Activated CD8-positive, alpha-beta memory T cell treated with anti-CD3 and anti-CD28 coated beads for 1 hour (primary cell): ENCODE data around the gene AQP6.
"Not testable (repeated sequence)": the region's sequence is repeated elsewhere in the genome, so short reads cannot be mapped to it uniquely, and the experiment has no call there.

Source experiments
- DNase-seq, 2 donors: peaks; one replicate each; pipeline ENCODE4 v3.0.0-alpha.2; 2020; ENCODE audit warnings: low read depth in 1 of 2; ENCODE audit errors: extremely low read depth in 1 of 2

AQP6 gene

GRCh38 chr12:49969027-49969426 is 3.7 kb upstream of the AQP6 start:
- no peak for DNase-seq

GRCh38 chr12:49969651-49970429 is 2.9 kb upstream of the AQP6 start:
- DNase-seq: no peak

GRCh38 chr12:49970658-49971057 is 2.1 kb upstream of the AQP6 start:
- no peak for DNase-seq

GRCh38 chr12:49971141-49971540 is 1.6 kb upstream of the AQP6 start:
- DNase-seq: no peak

- DNase-seq: no peak
Observed at GRCh38 chr12:49972129-49972528, 618 bp upstream of the AQP6 start.

GRCh38 chr12:49973361-49973830 is 649 bp downstream of the AQP6 start:
- no peak for DNase-seq

GRCh38 chr12:49974231-49974675 is 1.5 kb downstream of the AQP6 start:
- DNase-seq: no peak

- DNase-seq: no peak
Observed at GRCh38 chr12:49974677-49975317, 2.0 kb downstream of the AQP6 start.

GRCh38 chr12:49975318-49975761 is 2.6 kb downstream of the AQP6 start:
- DNase-seq: no peak

GRCh38 chr12:49976557-49976956 is 3.8 kb downstream of the AQP6 start:
- DNase-seq: no peak

- no peak for DNase-seq
Observed at GRCh38 chr12:49978125-49978524, 5.4 kb downstream of the AQP6 start.

GRCh38 chr12:49979016-49979586 is 6.4 kb downstream of the AQP6 start:
- DNase-seq: no peak

- DNase-seq: no peak
Observed at GRCh38 chr12:49979791-49980190, 7.0 kb downstream of the AQP6 start.

GRCh38 chr12:49980501-49981349 is 8.0 kb downstream of the AQP6 start:
- no peak for DNase-seq

- DNase-seq: no peak
Observed at GRCh38 chr12:49982246-49983087, 9.7 kb downstream of the AQP6 start.

- DNase-seq: no peak
Observed at GRCh38 chr12:49983892-49984291, 11.1 kb downstream of the AQP6 start.

- DNase-seq: no peak
Observed at GRCh38 chr12:49984476-49985359, 12.0 kb downstream of the AQP6 start.

GRCh38 chr12:49985981-49986380 is 13.2 kb downstream of the AQP6 start:
- no peak for DNase-seq

- DNase-seq: not testable (repeated sequence)
Observed at GRCh38 chr12:49986476-49986875, 13.7 kb downstream of the AQP6 start.
